Measurements from ENCODE around the gene METAP1D. TPM values are rescaled to one million over a fixed set of nuclear protein-coding genes. Genes with fewer than 3 reads are reported as not detected.

The METAP1D gene
- total and polyA plus RNA-seq, 7 donors, result 6.3 to 12.4 (median 10.0) TPM

DNA sequence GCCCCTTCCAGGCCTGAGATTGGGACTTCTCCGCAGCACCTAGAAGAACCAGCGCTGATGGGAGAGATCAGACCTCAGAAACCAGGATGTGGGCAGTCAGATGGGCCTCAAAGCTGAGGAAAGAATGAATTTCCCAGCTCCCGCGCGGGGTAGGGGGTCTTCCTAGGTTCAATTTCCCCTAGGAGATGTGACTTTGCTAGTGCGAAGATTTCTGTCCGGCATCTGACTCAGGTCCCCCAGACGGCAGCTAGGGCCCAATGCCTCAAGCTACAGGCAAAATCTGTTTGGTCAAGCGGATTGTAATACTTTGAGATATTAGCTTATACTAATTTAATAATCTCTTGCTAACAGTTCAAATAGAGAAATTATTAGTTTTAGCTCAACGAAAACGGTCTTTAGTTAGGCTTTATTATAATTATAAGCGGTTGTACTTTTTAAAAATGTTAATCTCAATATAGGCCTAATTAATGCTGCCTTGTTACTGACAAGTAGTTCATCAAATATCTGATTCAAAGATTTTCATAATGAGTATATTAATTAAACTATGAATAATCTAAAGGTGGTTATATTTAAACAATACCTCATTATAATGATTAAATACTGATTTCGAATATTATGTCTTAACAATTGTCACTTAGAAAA is 91.4 kb downstream of the METAP1D start:
- no peaks in the 10 kb centered on the region for H3K36me3 ChIP-seq (ENCODE audit: insufficient read depth in 1 of 2, low read depth in 1 of 2)
- ATAC-seq (no peak), DNase-seq (no peak)
- 22 to 24% (median 24%) methylated on average over 13 of the region's 13 CpGs for WGBS, 3 donors
- no peaks in the 10 kb centered on the region for H3K9me3 ChIP-seq
- peaks cover 31% of the 10 kb centered on the region for H3K4me1 ChIP-seq
- H3K27ac ChIP-seq, result no peak overlapping the region
- intact Hi-C loops (cut with DNase I), result no loop called here
- H3K27me3 ChIP-seq (ENCODE audit: insufficient read depth in 3 of 3, low read length in 2 of 3), result peaks cover 6 to 100% (median 69%) of the 10 kb centered on the region in 3 donors
- no peak for TF ChIP-seq CTCF (IDR thresholded peaks at IDR 0.05)
- no peak overlapping the region for H3K4me3 ChIP-seq

- intact Hi-C loops (cut with DNase I), result no loop called here
- 29 to 33% (median 31%) methylated on average over 11 of the region's 11 CpGs for WGBS, 3 donors
- Histone ChIP-seq H3K27me3 (ENCODE audit: insufficient read depth in 3 of 3, low read length in 2 of 3) (peaks cover 6 to 100% (median 69%) of the 10 kb centered on the region in 3 donors), H3K36me3 (ENCODE audit: insufficient read depth in 1 of 2, low read depth in 1 of 2) (no peaks in the 10 kb centered on the region), H3K27ac (no peak overlapping the region), H3K4me1 (peaks cover 33% of the 10 kb centered on the region), H3K9me3 (no peaks in the 10 kb centered on the region), H3K4me3 (no peak overlapping the region)
- ATAC-seq (no peak), DNase-seq (no peak)
- no peak for TF ChIP-seq CTCF (IDR thresholded peaks at IDR 0.05)
These were observed 92.2 kb downstream of the METAP1D start for GRCh38 chr2:172091761-172092566.

- DNase-seq (no peak), ATAC-seq (no peak)
- intact Hi-C loops (cut with DNase I), result no loop called here
- Histone ChIP-seq H3K27ac (no peak overlapping the region), H3K27me3 (ENCODE audit: insufficient read depth in 3 of 3, low read length in 2 of 3) (peaks cover 6 to 100% (median 68%) of the 10 kb centered on the region in 3 donors), H3K4me1 (peaks cover 37% of the 10 kb centered on the region), H3K36me3 (ENCODE audit: insufficient read depth in 1 of 2, low read depth in 1 of 2) (no peaks in the 10 kb centered on the region), H3K4me3 (no peak overlapping the region), H3K9me3 (no peaks in the 10 kb centered on the region)
- WGBS, 3 donors, result 10 to 14% (median 13%) methylated on average over 19 of the region's 19 CpGs
- no peak for TF ChIP-seq CTCF (IDR thresholded peaks at IDR 0.05)
These were observed 93.1 kb downstream of the METAP1D start for GRCh38 chr2:172092716-172093415.

GRCh38 chr2:172093416-172094293 is 93.9 kb downstream of the METAP1D start:
- WGBS, 3 donors, result 17 to 24% (median 20%) methylated on average over 18 of the region's 18 CpGs
- intact Hi-C loops (cut with DNase I), result no loop called here
- H3K4me3 ChIP-seq, result peak overlapping the region; percentile 64
- TF ChIP-seq CTCF (IDR thresholded peaks at IDR 0.05), result no peak
- H3K4me1 ChIP-seq, result peaks cover 38% of the 10 kb centered on the region
- no peaks in the 10 kb centered on the region for H3K9me3 ChIP-seq
- no peak for DNase-seq
- H3K27me3 ChIP-seq (ENCODE audit: insufficient read depth in 3 of 3, low read length in 2 of 3), result peaks cover 6 to 100% (median 68%) of the 10 kb centered on the region in 3 donors
- no peak for ATAC-seq
- H3K36me3 ChIP-seq (ENCODE audit: insufficient read depth in 1 of 2, low read depth in 1 of 2), result no peaks in the 10 kb centered on the region
- H3K27ac ChIP-seq, result no peak overlapping the region
